Measurements from ENCODE around the gene CCNYL1.

Gene CCNYL1

DNA sequence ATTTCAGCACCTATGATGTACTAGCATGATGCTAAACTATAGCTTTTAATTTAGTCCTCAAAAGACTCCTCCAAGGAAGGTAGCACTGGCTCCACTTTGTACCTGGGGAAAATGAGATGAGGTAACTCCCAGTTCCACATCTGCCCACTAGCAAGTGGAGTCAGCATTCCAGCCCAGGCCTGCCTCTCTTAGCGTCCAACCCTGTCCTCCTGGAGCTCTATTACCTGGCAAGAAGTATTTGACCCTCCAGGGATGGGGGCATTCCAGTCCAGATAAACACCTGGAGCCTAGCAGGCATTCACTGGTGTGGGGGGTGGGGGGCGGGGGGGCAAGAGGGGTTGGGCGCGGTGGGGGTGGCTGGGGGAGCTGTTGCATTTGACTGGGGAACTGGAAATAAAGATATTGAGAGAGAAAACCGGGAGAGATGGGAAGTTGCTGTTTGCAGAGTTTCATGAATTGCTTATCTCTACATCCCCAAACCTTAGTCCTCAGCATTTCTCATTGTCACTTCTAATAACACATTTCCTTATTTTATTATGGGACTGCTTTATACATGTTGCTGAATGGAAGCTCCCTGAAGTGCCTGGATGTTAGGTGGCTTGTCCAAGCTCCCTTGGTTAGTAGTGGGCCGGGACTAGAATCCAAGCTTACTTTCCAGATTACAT is 80.3 kb downstream of the CCNYL1 start:
- H3K4me3 ChIP-seq (replicated peaks; ENCODE audit: low read depth, low read length), result no peak overlapping the region
- no peak for DNase-seq (ENCODE audit: low read depth)
- TF ChIP-seq, protein P1, sequence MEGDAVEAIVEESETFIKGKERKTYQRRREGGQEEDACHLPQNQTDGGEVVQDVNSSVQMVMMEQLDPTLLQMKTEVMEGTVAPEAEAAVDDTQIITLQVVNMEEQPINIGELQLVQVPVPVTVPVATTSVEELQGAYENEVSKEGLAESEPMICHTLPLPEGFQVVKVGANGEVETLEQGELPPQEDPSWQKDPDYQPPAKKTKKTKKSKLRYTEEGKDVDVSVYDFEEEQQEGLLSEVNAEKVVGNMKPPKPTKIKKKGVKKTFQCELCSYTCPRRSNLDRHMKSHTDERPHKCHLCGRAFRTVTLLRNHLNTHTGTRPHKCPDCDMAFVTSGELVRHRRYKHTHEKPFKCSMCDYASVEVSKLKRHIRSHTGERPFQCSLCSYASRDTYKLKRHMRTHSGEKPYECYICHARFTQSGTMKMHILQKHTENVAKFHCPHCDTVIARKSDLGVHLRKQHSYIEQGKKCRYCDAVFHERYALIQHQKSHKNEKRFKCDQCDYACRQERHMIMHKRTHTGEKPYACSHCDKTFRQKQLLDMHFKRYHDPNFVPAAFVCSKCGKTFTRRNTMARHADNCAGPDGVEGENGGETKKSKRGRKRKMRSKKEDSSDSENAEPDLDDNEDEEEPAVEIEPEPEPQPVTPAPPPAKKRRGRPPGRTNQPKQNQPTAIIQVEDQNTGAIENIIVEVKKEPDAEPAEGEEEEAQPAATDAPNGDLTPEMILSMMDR (IDR thresholded peaks at IDR 0.05; ENCODE audit: low read length, missing control alignments), result no peak

DNA sequence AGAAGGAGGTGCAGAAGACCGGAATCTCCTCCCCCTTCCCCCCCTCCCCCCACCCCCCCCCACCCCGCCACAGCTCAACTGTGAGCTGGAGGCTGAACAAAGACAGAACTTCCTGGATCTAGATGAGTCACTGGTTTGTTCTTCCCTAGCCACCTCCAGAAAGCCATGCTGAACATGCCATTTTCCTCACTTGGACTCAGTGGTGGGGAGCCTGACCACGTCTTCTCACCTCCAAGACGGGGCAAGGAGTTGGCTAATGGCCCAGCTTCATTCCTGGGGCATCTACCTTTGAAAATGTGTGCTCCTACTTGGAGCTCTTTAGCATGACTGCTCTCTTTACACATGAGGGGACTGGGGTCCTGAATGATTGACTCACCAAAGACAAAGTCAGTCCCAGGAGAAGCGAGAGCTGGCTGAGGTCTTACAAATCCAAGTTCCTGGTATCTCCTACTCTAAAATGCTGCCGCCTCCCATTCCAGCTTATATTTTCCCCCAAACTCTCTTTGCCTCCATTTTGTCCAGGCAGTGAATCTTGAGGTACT is 80.9 kb downstream of the CCNYL1 start:
- DNase-seq (ENCODE audit: low read depth), result peak; percentile 79
- H3K4me3 ChIP-seq (replicated peaks; ENCODE audit: low read depth, low read length), result no peak overlapping the region
- TF ChIP-seq, protein P1 (IDR thresholded peaks at IDR 0.05; ENCODE audit: low read length, missing control alignments), result no peak

DNA sequence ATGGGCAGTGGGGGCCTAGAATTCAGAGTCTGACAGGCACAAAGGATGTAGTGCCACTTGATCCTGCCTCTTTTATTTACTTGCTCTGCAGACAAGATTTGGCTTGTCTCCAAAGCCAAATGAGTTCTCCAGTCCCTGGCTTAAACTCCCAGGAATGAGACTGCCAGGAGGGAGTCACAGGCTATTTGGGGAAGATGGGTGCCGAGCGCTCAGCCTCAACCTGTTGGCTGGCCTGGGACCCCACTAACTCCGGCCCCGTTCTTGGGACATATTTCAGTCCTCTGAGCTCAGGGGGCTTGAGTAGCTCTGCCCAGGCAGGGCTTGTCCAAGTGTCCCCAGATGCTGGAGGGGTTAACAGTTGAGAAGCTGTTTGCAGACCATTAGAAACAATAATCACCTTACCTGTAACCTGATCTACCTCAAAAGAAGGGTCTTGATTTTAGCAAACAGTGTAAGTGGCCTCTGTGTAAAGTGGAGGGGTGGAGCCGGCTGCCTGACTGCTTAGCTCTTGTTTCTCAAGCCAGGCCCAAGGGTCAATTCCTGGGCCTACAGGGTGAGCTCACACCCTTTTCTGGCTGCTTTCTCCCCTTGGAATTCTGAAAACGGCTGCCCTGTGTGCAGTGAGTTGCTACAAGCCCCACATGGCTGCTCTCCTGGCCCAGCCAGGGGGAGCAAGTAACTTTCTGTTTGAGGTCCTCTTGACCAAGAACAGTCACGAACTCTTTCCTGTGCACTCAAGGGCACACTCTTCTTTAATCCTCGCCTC is 85.3 kb downstream of the CCNYL1 start:
- TF ChIP-seq, protein P1 (IDR thresholded peaks at IDR 0.05; ENCODE audit: low read length, missing control alignments), result no peak
- no peak overlapping the region for H3K4me3 ChIP-seq (replicated peaks; ENCODE audit: low read depth, low read length)
- DNase-seq (ENCODE audit: low read depth), result peak; percentile 14

DNA sequence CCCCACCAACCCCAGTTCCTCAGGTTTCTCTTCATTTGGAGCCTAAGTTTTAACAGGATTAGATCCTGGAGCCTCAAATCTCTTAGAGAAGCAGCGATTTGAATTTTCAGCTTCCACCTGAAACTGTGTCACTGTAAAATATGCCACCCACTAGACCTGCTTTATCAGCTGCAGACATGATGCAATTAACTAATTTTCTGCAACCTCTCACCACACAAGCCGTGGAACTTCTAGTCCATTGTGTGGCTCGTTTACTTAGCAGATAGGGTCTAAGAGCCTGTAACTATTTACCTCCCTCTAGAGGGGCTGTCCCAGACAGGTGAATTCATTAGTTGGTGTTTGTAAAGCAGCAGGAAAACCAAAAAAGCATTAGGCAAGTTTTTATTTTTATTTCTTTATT is 89.8 kb downstream of the CCNYL1 start:
- no peak overlapping the region for H3K4me3 ChIP-seq (replicated peaks; ENCODE audit: low read depth, low read length)
- TF ChIP-seq, protein P1 (IDR thresholded peaks at IDR 0.05; ENCODE audit: low read length, missing control alignments), result no peak
- DNase-seq (ENCODE audit: low read depth), result no peak

DNA sequence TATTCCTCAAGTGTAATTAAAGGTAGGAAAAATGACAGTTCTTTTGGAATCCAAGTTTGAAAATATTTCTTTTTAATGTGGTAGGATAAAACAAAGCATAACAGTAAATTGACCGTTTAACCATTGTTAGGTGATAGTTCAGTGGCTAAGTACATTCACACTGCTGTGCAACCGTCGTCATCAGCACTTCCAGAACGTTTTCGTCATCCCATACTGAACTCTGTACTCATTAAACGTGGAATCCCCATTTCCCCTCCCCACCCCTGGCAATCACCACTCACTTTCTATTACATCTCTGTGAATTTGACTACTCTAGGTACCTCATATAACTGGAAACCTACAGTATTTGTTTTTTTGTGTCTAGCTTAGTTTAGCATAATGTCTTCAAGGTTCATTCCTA is 91.2 kb downstream of the CCNYL1 start:
- DNase-seq (ENCODE audit: low read depth), result no peak
- H3K4me3 ChIP-seq (replicated peaks; ENCODE audit: low read depth, low read length), result no peak overlapping the region
- TF ChIP-seq, protein P1 (IDR thresholded peaks at IDR 0.05; ENCODE audit: low read length, missing control alignments), result no peak
